GM10847 (cell line): ENCODE measurements around the gene C7.

Experiments
- POLR2A ChIP-seq: IDR thresholded peaks from 2 replicates; pipeline ENCODE4 v1.6.1; 2011; ENCODE audit not compliant: insufficient read length; ENCODE audit errors: extremely low read depth

The C7 gene

GRCh38 chr5:40915341-40915926 lies 6.1 kb downstream of the C7 start:
- no peak for TF ChIP-seq POLR2A

- TF ChIP-seq POLR2A, result no peak
Observed at GRCh38 chr5:40916226-40916625, 6.9 kb downstream of the C7 start.

- no peak for TF ChIP-seq POLR2A
Observed at GRCh38 chr5:40928886-40929448, 19.7 kb downstream of the C7 start.

- TF ChIP-seq POLR2A, result no peak
Observed at GRCh38 chr5:40932766-40933165, 23.5 kb downstream of the C7 start.

GRCh38 chr5:40937075-40937474 lies 27.8 kb downstream of the C7 start:
- TF ChIP-seq POLR2A, result no peak

- TF ChIP-seq POLR2A, result no peak
Observed at GRCh38 chr5:40939753-40940152, 30.5 kb downstream of the C7 start.

GRCh38 chr5:40945111-40945510 lies 35.8 kb downstream of the C7 start:
- no peak for TF ChIP-seq POLR2A

- TF ChIP-seq POLR2A, result no peak
Observed at GRCh38 chr5:40955313-40955712, 46.0 kb downstream of the C7 start.

GRCh38 chr5:40957048-40957447 lies 47.8 kb downstream of the C7 start:
- no peak for TF ChIP-seq POLR2A

GRCh38 chr5:40958811-40959210 lies 49.5 kb downstream of the C7 start:
- TF ChIP-seq POLR2A, result no peak

- no peak for TF ChIP-seq POLR2A
Observed at GRCh38 chr5:40960037-40960436, 50.7 kb downstream of the C7 start.

GRCh38 chr5:40962207-40962955 lies 53.1 kb downstream of the C7 start:
- TF ChIP-seq POLR2A, result no peak

GRCh38 chr5:40972434-40972833 lies 63.1 kb downstream of the C7 start:
- no peak for TF ChIP-seq POLR2A

GRCh38 chr5:40973364-40974004 lies 64.2 kb downstream of the C7 start:
- no peak for TF ChIP-seq POLR2A

GRCh38 chr5:40976041-40976440 lies 66.7 kb downstream of the C7 start:
- no peak for TF ChIP-seq POLR2A

GRCh38 chr5:40976836-40977235 lies 67.5 kb downstream of the C7 start:
- no peak for TF ChIP-seq POLR2A
